GM23248 (cell line): ENCODE data around the gene FARS2. TPM values are rescaled to one million over a fixed set of nuclear protein-coding genes. Genes with fewer than 3 reads are reported as not detected.

Experiments
- DNase-seq: peaks from one replicate; pipeline ENCODE4 v3.0.0-alpha.2; 2015
- H2AFZ ChIP-seq: fragments of 200-600 bp; sonication (generic); 2 replicates; pipeline ENCODE4 v1.6.1; 2016; ENCODE audit warnings: antibody characterized with exemption
- H3F3A ChIP-seq: fragments of 200-600 bp; sonication (generic); 2 replicates; pipeline ENCODE4 v1.6.1; 2016; ENCODE audit warnings: mild to moderate bottlenecking, antibody characterized with exemption, mixed run types; ENCODE audit not compliant: insufficient read depth
- H3K27ac ChIP-seq: fragments of 200-600 bp; sonication (generic); 2 replicates; pipeline ENCODE4 v1.5.1; 2016; ENCODE audit warnings: mild to moderate bottlenecking
- H3K27me3 ChIP-seq: fragments of 200-600 bp; sonication (generic); replicated peaks from 2 replicates; pipeline ENCODE4 v1.6.1; 2016; ENCODE audit warnings: mild to moderate bottlenecking; ENCODE audit not compliant: insufficient read depth
- H3K36me3 ChIP-seq: fragments of 200-600 bp; sonication (generic); 2 replicates; pipeline ENCODE4 v1.6.1; 2016; ENCODE audit warnings: low read depth, mild to moderate bottlenecking
- H3K4me1 ChIP-seq: fragments of 200-600 bp; sonication (generic); 2 replicates; pipeline ENCODE4 v1.6.1; 2016; ENCODE audit warnings: mild to moderate bottlenecking; ENCODE audit not compliant: insufficient read depth
- H3K4me2 ChIP-seq: fragments of 200-600 bp; sonication (generic); one replicate; pipeline ENCODE4 v1.6.1; 2016; ENCODE audit warnings: mild to moderate bottlenecking; ENCODE audit not compliant: unreplicated experiment
- H3K4me3 ChIP-seq: fragments of 200-600 bp; sonication (generic); 2 replicates; pipeline ENCODE4 v1.5.1; 2016; ENCODE audit warnings: mild to moderate bottlenecking
- H3K79me2 ChIP-seq: fragments of 200-600 bp; sonication (generic); 2 replicates; pipeline ENCODE4 v1.6.1; 2016; ENCODE audit warnings: mild to moderate bottlenecking; ENCODE audit not compliant: insufficient read depth
- H3K9ac ChIP-seq: fragments of 200-600 bp; sonication (generic); 2 replicates; pipeline ENCODE4 v1.6.1; 2016; ENCODE audit warnings: mild to moderate bottlenecking
- H3K9me2 ChIP-seq: fragments of 200-600 bp; sonication (generic); 2 replicates; pipeline ENCODE4 v1.6.1; 2016; ENCODE audit warnings: mixed run types, mild to moderate bottlenecking, moderate library complexity; ENCODE audit not compliant: insufficient read depth
- H3K9me3 ChIP-seq: fragments of 200-600 bp; sonication (generic); one replicate; pipeline ENCODE4 v1.6.1; 2017; ENCODE audit warnings: low read depth
- H4K20me1 ChIP-seq: fragments of 200-600 bp; sonication (generic); 2 replicates; pipeline ENCODE4 v1.6.0; 2016; ENCODE audit not compliant: insufficient read depth
- EZH2 ChIP-seq: fragments of 200-600 bp; sonication (generic); IDR thresholded peaks from 2 replicates; pipeline ENCODE4 v1.6.1; 2018; ENCODE audit warnings: antibody characterized with exemption, mild to moderate bottlenecking; ENCODE audit not compliant: insufficient read depth, poor library complexity, severe bottlenecking
- EZH2phosphoT487 ChIP-seq: fragments of 200-600 bp; sonication (generic); IDR thresholded peaks from 2 replicates; pipeline ENCODE4 v1.6.1; 2018; ENCODE audit warnings: antibody characterized with exemption, moderate library complexity, mild to moderate bottlenecking, low read depth; ENCODE audit not compliant: insufficient read depth
- WGBS, 2 experiments: methylation state at CpG; one replicate each; pipeline ENCODE4 v1.1.6; 2015 to 2017; ENCODE audit warnings: low lambda C conversion rate in 2 of 2, low coverage in 1 of 2; ENCODE audit errors: missing lambda C conversion rate in 2 of 2; 5-methylcytosine and 5-hydroxymethylcytosine counted together
- in situ Hi-C: fragments of 300-500 bp; cut with MboI; formaldehyde crosslinking; loops from 2 replicates; pipeline ENCODE4 v1.15.0; 2020
- polyA plus RNA-seq: library from polyadenylated mRNA; unstranded; fragments of >200 nt; fragmentation: Nextera tagmentation; extraction: Ambion mirVana; gene quantifications from 2 replicates; pipeline ENCODE4 v1.2.1, GENCODE V29; 2016
- total RNA-seq: library from RNA; depleted of rRNA; stranded (reverse); fragments of >200 nt; shearing (Covaris generic); gene quantifications from 2 replicates; pipeline ENCODE4 v1.2.3, GENCODE V29; 2014

FARS2 gene
- total and polyA plus RNA-seq, 2 experiments from 2014 or later: 15.1 to 16.5 TPM

DNA sequence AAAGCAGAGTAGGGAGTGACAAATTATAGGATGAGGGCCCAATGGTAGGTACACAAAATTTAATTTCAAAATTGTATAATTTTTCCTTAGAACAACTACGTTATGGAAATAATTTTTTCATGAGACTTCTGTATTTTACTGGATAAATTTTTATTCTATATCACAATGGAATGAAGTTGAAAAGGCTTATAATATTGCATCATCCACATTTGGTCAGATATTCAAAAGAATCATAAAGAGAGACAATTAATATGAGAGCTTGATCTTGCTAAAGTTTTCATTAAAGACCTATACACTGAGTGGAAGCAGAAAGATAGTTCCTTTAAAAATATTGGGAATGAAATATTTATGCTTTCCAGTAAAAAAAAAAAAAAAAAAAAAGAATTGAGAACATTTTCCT, 242.8 kb downstream of the FARS2 start:
- no peak overlapping the region for H3K4me2 ChIP-seq
- no peak overlapping the region for H2AFZ ChIP-seq
- no peak for DNase-seq
- H3K9me2 ChIP-seq: no peaks in the 10 kb centered on the region
- WGBS, 2 experiments: 100% methylated on average over 1 of the region's 1 CpG
- H3K4me3 ChIP-seq: no peak overlapping the region
- H3K9ac ChIP-seq: no peak overlapping the region
- H3F3A ChIP-seq: peaks cover 14% of the 10 kb centered on the region
- H4K20me1 ChIP-seq: no peaks in the 10 kb centered on the region
- H3K36me3 ChIP-seq: no peaks in the 10 kb centered on the region
- no peak for TF ChIP-seq EZH2phosphoT487
- no peak for TF ChIP-seq EZH2
- peaks cover 17% of the 10 kb centered on the region for H3K4me1 ChIP-seq
- H3K79me2 ChIP-seq: no peaks in the 10 kb centered on the region
- H3K27ac ChIP-seq: no peak overlapping the region
- in situ Hi-C loops: no loop called here
- no peaks in the 10 kb centered on the region for H3K9me3 ChIP-seq
- no peaks in the 10 kb centered on the region for H3K27me3 ChIP-seq

DNA sequence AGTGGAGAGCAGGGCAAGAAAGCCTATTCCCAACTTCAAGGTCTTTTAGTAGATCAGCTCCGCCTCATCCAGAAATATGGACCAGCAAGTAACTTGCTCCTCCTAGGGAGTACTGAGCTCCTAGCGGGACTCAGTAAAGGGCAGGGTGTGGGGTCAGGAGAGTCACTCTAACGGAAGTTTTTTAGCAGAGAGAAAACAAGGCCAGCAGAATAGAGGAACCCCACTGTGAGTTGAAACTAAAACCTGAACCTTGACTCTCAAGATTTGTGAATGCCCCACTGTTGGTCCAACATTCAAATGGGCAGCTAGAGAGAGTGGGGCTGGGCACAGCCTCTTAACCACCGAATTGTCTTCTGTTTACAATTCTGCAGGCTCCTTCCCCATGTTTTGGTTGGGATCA, 244.8 kb downstream of the FARS2 start:
- H2AFZ ChIP-seq: no peak overlapping the region
- no peaks in the 10 kb centered on the region for H3K9me2 ChIP-seq
- H3K79me2 ChIP-seq: no peaks in the 10 kb centered on the region
- no peak overlapping the region for H3K4me3 ChIP-seq
- H3K4me2 ChIP-seq: no peak overlapping the region
- H3K4me1 ChIP-seq: peaks cover 3% of the 10 kb centered on the region; the same call in 1 of the 2 replicates
- in situ Hi-C loops: no loop called here
- H3K27me3 ChIP-seq: no peaks in the 10 kb centered on the region
- H3K36me3 ChIP-seq: no peaks in the 10 kb centered on the region
- H3K9me3 ChIP-seq: no peaks in the 10 kb centered on the region
- H4K20me1 ChIP-seq: no peaks in the 10 kb centered on the region
- DNase-seq: no peak
- WGBS, 2 experiments: 96 to 97% methylated on average over 4 of the region's 4 CpGs
- H3K27ac ChIP-seq: no peak overlapping the region
- H3F3A ChIP-seq: peaks cover 5% of the 10 kb centered on the region
- no peak overlapping the region for H3K9ac ChIP-seq
- TF ChIP-seq EZH2 (no peak), EZH2phosphoT487 (no peak)

DNA sequence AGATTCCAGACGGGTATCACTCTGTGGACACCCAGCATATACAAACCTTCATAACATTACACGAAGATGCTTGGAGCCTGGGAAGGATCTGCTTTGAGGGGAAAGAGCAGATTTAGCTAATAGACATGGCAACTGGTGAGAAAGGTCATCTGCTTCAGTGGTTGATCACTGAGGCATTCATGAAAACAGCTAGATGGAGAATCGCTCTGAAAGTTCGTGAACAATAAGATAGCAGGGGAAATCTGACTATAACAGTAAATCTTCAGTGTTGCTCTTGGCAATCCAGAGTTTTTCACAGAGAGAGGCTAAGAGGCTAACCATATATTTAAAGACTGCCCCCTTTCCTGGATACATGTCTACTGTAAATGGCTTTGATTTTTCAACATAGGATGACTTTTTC, 245.3 kb downstream of the FARS2 start:
- in situ Hi-C loops: no loop called here
- H3K79me2 ChIP-seq: no peaks in the 10 kb centered on the region
- no peak overlapping the region for H3K27ac ChIP-seq
- peaks cover 7% of the 10 kb centered on the region for H3K4me1 ChIP-seq
- H3K9ac ChIP-seq: no peak overlapping the region
- no peak overlapping the region for H2AFZ ChIP-seq
- H3K4me3 ChIP-seq: no peak overlapping the region
- H4K20me1 ChIP-seq: no peaks in the 10 kb centered on the region
- no peaks in the 10 kb centered on the region for H3K36me3 ChIP-seq
- no peaks in the 10 kb centered on the region for H3K9me2 ChIP-seq
- no peaks in the 10 kb centered on the region for H3K9me3 ChIP-seq
- no peak for DNase-seq
- 92% methylated on average over 4 of the region's 4 CpGs for WGBS, 2 experiments
- peaks cover 10% of the 10 kb centered on the region for H3F3A ChIP-seq
- no peak for TF ChIP-seq EZH2
- TF ChIP-seq EZH2phosphoT487: no peak
- no peaks in the 10 kb centered on the region for H3K27me3 ChIP-seq
- no peak overlapping the region for H3K4me2 ChIP-seq

DNA sequence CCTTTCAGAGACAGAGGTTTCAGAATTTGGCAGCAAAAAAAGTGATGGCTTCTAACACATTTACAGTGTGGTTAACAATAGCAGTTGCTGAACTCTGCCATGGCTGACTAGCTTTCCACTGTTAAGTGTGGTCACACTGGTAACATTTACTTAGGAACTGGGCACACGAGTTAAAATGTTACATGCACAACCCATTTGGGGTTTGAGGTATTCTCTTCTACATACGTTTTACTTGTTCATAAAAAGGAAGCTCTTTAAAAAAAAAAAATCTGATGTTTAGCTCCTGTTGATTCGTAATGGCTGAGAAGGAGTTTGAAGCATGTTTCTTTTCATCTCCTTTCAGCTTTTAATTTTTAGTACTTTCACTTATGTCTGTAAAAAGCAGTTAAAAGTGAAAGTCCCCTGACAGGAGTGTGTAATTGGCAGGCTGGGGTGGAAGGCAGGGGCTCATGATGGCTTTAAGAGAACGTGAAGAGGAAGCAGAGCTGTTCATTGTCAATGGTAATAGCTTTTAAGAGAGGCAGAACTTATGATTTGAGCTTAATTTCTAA, 245.9 kb downstream of the FARS2 start:
- Histone ChIP-seq H3F3A (peaks cover 11% of the 10 kb centered on the region), H3K36me3 (no peaks in the 10 kb centered on the region), H3K4me1 (peaks cover 13% of the 10 kb centered on the region), H3K27me3 (no peaks in the 10 kb centered on the region), H3K9me2 (no peaks in the 10 kb centered on the region), H3K4me3 (no peak overlapping the region), H3K9ac (no peak overlapping the region), H3K4me2 (no peak overlapping the region), H3K27ac (no peak overlapping the region), H3K79me2 (no peaks in the 10 kb centered on the region), H3K9me3 (no peaks in the 10 kb centered on the region), H4K20me1 (no peaks in the 10 kb centered on the region), H2AFZ (no peak overlapping the region)
- TF ChIP-seq EZH2phosphoT487: no peak
- TF ChIP-seq EZH2: no peak
- in situ Hi-C loops: no loop called here
- WGBS, 2 experiments: 96 to 97% methylated on average over 4 of the region's 4 CpGs
- DNase-seq: no peak

DNA sequence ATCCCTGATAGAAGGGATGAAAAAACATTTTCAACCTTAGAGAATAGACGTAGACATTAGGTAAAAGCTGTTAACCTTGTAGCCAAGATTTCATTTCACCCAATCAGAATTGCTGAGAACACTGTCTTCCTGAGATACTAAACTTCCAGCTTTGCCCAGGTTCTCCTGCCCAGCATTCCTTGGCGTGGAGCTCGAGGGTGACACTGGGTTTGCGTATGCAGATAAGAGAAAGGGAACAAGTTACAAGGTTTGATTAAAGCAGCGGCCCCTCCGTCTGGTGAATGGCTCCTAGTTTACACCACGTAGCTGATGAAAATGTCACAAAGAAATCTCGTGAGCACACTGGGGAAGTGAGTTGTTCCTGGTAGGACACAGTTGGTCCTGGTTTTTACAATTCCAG, 247.8 kb downstream of the FARS2 start:
- 98% methylated on average over 8 of the region's 8 CpGs for WGBS, 2 experiments
- no peaks in the 10 kb centered on the region for H3K9me3 ChIP-seq
- H4K20me1 ChIP-seq: no peaks in the 10 kb centered on the region
- no peaks in the 10 kb centered on the region for H3K36me3 ChIP-seq
- no peak overlapping the region for H2AFZ ChIP-seq
- H3K79me2 ChIP-seq: no peaks in the 10 kb centered on the region
- no peaks in the 10 kb centered on the region for H3K9me2 ChIP-seq
- H3K9ac ChIP-seq: no peak overlapping the region
- no peak overlapping the region for H3K27ac ChIP-seq
- H3K4me3 ChIP-seq: no peak overlapping the region
- in situ Hi-C loops: no loop called here
- no peak overlapping the region for H3K4me2 ChIP-seq
- TF ChIP-seq EZH2phosphoT487: no peak
- H3K4me1 ChIP-seq: peaks cover 15% of the 10 kb centered on the region
- H3K27me3 ChIP-seq: no peaks in the 10 kb centered on the region
- DNase-seq: no peak
- peaks cover 11% of the 10 kb centered on the region for H3F3A ChIP-seq
